GM23338 (cell line): ENCODE measurements around the gene COL6A3. TPM values are rescaled to one million over a fixed set of nuclear protein-coding genes. Genes with fewer than 3 reads are reported as not detected.

Source experiments
- ATAC-seq: fragments of 200-7000 bp; cut with Tn5 transposase; 3 replicates; pipeline ENCODE4 v1.9.1; 2020
- DNase-seq: peaks from one replicate; pipeline ENCODE4 v3.0.0-alpha.2; 2015; ENCODE audit warnings: low spot score
- H2AFZ ChIP-seq: fragments of 200-600 bp; sonication (generic); 2 replicates; pipeline ENCODE4 v1.8.0; 2016; ENCODE audit warnings: antibody characterized with exemption, mild to moderate bottlenecking, moderate library complexity
- H3F3A ChIP-seq: fragments of 200-600 bp; sonication (generic); replicated peaks from 2 replicates; pipeline ENCODE4 v1.8.0; 2017; ENCODE audit warnings: antibody characterized with exemption, mixed run types, low read depth
- H3K27ac ChIP-seq: fragments of 200-600 bp; sonication (generic); 2 replicates; pipeline ENCODE4 v1.6.1; 2016; ENCODE audit warnings: low read depth
- H3K27me3 ChIP-seq: fragments of 200-600 bp; sonication (generic); 2 replicates; pipeline ENCODE4 v1.8.0; 2016; ENCODE audit warnings: mild to moderate bottlenecking, mixed run types, moderate library complexity; ENCODE audit not compliant: insufficient read depth
- H3K36me3 ChIP-seq: fragments of 200-600 bp; sonication (generic); 2 replicates; pipeline ENCODE4 v1.8.0; 2016; ENCODE audit warnings: mild to moderate bottlenecking; ENCODE audit not compliant: insufficient read depth
- H3K4me1 ChIP-seq: fragments of 200-600 bp; sonication (generic); 2 replicates; pipeline ENCODE4 v1.8.0; 2016; ENCODE audit warnings: mild to moderate bottlenecking, moderate library complexity; ENCODE audit not compliant: insufficient read depth
- H3K4me2 ChIP-seq: fragments of 200-600 bp; sonication (generic); 2 replicates; pipeline ENCODE4 v1.7.1; 2017; ENCODE audit warnings: mixed run types
- H3K4me3 ChIP-seq: fragments of 200-600 bp; sonication (generic); 2 replicates; pipeline ENCODE4 v1.6.1; 2016; ENCODE audit warnings: mixed run types
- H3K79me2 ChIP-seq: fragments of 200-600 bp; sonication (generic); replicated peaks from 2 replicates; pipeline ENCODE4 v1.8.0; 2017; ENCODE audit warnings: mild to moderate bottlenecking; ENCODE audit not compliant: insufficient read depth
- H3K9me2 ChIP-seq: fragments of 200-600 bp; sonication (generic); 2 replicates; pipeline ENCODE4 v1.8.0; 2017; ENCODE audit not compliant: insufficient read depth
- H4K20me1 ChIP-seq: fragments of 200-600 bp; sonication (generic); replicated peaks from 2 replicates; pipeline ENCODE4 v1.8.0; 2017; ENCODE audit warnings: mild to moderate bottlenecking; ENCODE audit not compliant: insufficient read depth
- H3K27ac Mint-ChIP-seq: 2 replicates; pipeline ENCODE4 v1.8.0; 2020; ENCODE audit warnings: inconsistent platforms, mild to moderate bottlenecking, moderate library complexity, mixed read lengths
- H3K27me3 Mint-ChIP-seq: 3 replicates; pipeline ENCODE4 v1.8.0; 2022; ENCODE audit warnings: low read depth, mild to moderate bottlenecking, moderate library complexity, mixed read lengths, inconsistent platforms; ENCODE audit not compliant: insufficient read depth, poor library complexity
- H3K36me3 Mint-ChIP-seq: 3 replicates; pipeline ENCODE4 v1.8.0; 2021; ENCODE audit warnings: low read depth, mild to moderate bottlenecking, inconsistent platforms, moderate library complexity, mixed read lengths
- H3K4me1 Mint-ChIP-seq: 3 replicates; pipeline ENCODE4 v1.8.0; 2020; ENCODE audit warnings: mild to moderate bottlenecking, inconsistent platforms, mixed read lengths
- H3K4me3 Mint-ChIP-seq: 3 replicates; pipeline ENCODE4 v1.8.0; 2021; ENCODE audit warnings: moderate library complexity, mild to moderate bottlenecking, inconsistent platforms, mixed read lengths
- H3K9me3 Mint-ChIP-seq: 3 replicates; pipeline ENCODE4 v1.8.0; 2020; ENCODE audit warnings: moderate library complexity, mild to moderate bottlenecking, inconsistent platforms, mixed read lengths
- CREB1 ChIP-seq: fragments of 250-450 bp; sonication (Bioruptor Pico); IDR thresholded peaks from 2 replicates; pipeline ENCODE4 v1.5.0; 2020; ENCODE audit warnings: low read depth, mild to moderate bottlenecking, moderate library complexity
- CTCF ChIP-seq, 2 experiments: fragments of 200-600 bp in 1 of 2; sonication (generic) in 1 of 2; conservative IDR thresholded peaks; 2 replicates each; pipeline versions ENCODE4 v1.5.1 to v1.6.1; 2016 to 2017; ENCODE audit warnings: antibody characterized with exemption in 2 of 2, low read depth in 2 of 2, mild to moderate bottlenecking in 2 of 2, moderate library complexity in 1 of 2
- ETS1 ChIP-seq: IDR thresholded peaks from 2 replicates; pipeline ENCODE4 v1.6.1; 2016; ENCODE audit warnings: antibody characterized with exemption
- EZH2phosphoT487 ChIP-seq: fragments of 200-600 bp; sonication (generic); IDR thresholded peaks from one replicate; pipeline ENCODE4 v1.8.1; 2018; ENCODE audit warnings: antibody characterized with exemption; ENCODE audit not compliant: unreplicated experiment
- JUNB ChIP-seq: IDR thresholded peaks from one replicate; pipeline ENCODE4 v1.6.1; 2016; ENCODE audit warnings: antibody characterized with exemption; ENCODE audit not compliant: unreplicated experiment
- NANOG ChIP-seq: IDR thresholded peaks from 2 replicates; pipeline ENCODE4 v1.6.1; 2016; ENCODE audit warnings: antibody characterized with exemption, borderline replicate concordance
- POLR2AphosphoS5 ChIP-seq: IDR thresholded peaks from 2 replicates; pipeline ENCODE4 v1.6.1; 2016; ENCODE audit warnings: antibody characterized with exemption, low read depth
- REST ChIP-seq: IDR thresholded peaks from one replicate; pipeline ENCODE4 v1.6.1; 2018; ENCODE audit warnings: antibody characterized with exemption; ENCODE audit not compliant: unreplicated experiment
- STAT1 ChIP-seq: IDR thresholded peaks from one replicate; pipeline ENCODE4 v1.6.1; 2016; ENCODE audit warnings: antibody characterized with exemption; ENCODE audit not compliant: unreplicated experiment
- ZNF114 ChIP-seq: fragments of 250-450 bp; sonication (Bioruptor Pico); IDR thresholded peaks from 2 replicates; pipeline ENCODE4 v1.5.0; 2020; ENCODE audit warnings: mild to moderate bottlenecking, moderate library complexity
- ZNF331 ChIP-seq: fragments of 250-450 bp; sonication (Bioruptor Pico); IDR thresholded peaks from 2 replicates; pipeline ENCODE4 v1.5.0; 2020; ENCODE audit warnings: low read depth, mild to moderate bottlenecking, moderate library complexity
- ZNF462 ChIP-seq: fragments of 250-450 bp; sonication (Bioruptor Pico); IDR thresholded peaks from 2 replicates; pipeline ENCODE4 v1.5.0; 2020; ENCODE audit warnings: mild to moderate bottlenecking, moderate library complexity
- polyA plus RNA-seq: library from polyadenylated mRNA; unstranded; fragments of >200 nt; fragmentation: Nextera tagmentation; extraction: Ambion mirVana; gene quantifications from 2 replicates; pipeline ENCODE4 v1.2.1, GENCODE V29; 2016
- total RNA-seq: library from RNA; depleted of rRNA; stranded (reverse); fragments of >200 nt; shearing (Covaris generic); gene quantifications from 2 replicates; pipeline ENCODE4 v1.2.3, GENCODE V29; 2014

The COL6A3 gene
- total and polyA plus RNA-seq, 2 experiments from 2014 or later = 1.2 to 7.3 TPM

- TF ChIP-seq ZNF462 (CRISPR knock-in tag) (no peak), ZNF114 (CRISPR knock-in tag) (no peak), JUNB (no peak), CREB1 (CRISPR knock-in tag) (no peak), NANOG (no peak)
Measured at GRCh38 chr2:237418300-237418699, 4.3 kb upstream of the COL6A3 start (continued).

GRCh38 chr2:237412988-237413776, 782 bp downstream of the COL6A3 start:
- Histone ChIP-seq H3K27me3 (no peaks in the 10 kb centered on the region), H3F3A (no peaks in the 10 kb centered on the region), H3K4me2 (no peak overlapping the region), H3K79me2 (no peaks in the 10 kb centered on the region), H3K4me1 (peaks cover 14% of the 10 kb centered on the region; the same call in 1 of the 2 replicates), H4K20me1 (no peaks in the 10 kb centered on the region), H3K4me3 (no peak overlapping the region), H3K36me3 (no peaks in the 10 kb centered on the region), H3K27ac (no peak overlapping the region), H3K9me2 (no peaks in the 10 kb centered on the region), H2AFZ (peak overlapping the region; percentile 97)
- DNase-seq (no peak), ATAC-seq (peak; percentile 26)
- Mint-ChIP-seq H3K4me1 (peaks cover 27% of the 10 kb centered on the region), H3K27me3 (peaks cover 7% of the 10 kb centered on the region), H3K36me3 (no peaks in the 10 kb centered on the region), H3K9me3 (no peaks in the 10 kb centered on the region), H3K27ac (no peak overlapping the region), H3K4me3 (peak overlapping the region; percentile 24; the same call in 1 of the 3 replicates)
- TF ChIP-seq REST (no peak), EZH2phosphoT487 (no peak), ETS1 (no peak), CTCF (conservative IDR thresholded peaks at IDR 0.05; ENCODE audit: low read depth in 2 of 2) (no peak), STAT1 (no peak), ZNF331 (CRISPR knock-in tag) (no peak), POLR2AphosphoS5 (no peak)
